K562 (cell line): ENCODE measurements around the gene SPNS1. TPM values are rescaled to one million over a fixed set of nuclear protein-coding genes. Genes with fewer than 3 reads are reported as not detected.

Experiments used
- BRD9 ChIP-seq: fragments of 450-650 bp; IDR thresholded peaks from 2 replicates; pipeline ENCODE4 v1.6.1; 2018; ENCODE audit warnings: low read depth; ENCODE audit not compliant: partially characterized antibody
- CBX2 ChIP-seq: fragments of 200-600 bp; sonication (generic); IDR thresholded peaks from one replicate; pipeline ENCODE4 v1.6.1; 2012; ENCODE audit warnings: mild to moderate bottlenecking, low read length, inconsistent platforms; ENCODE audit not compliant: insufficient read depth, poor library complexity, severe bottlenecking
- CCNT2 ChIP-seq: IDR thresholded peaks from 2 replicates; pipeline ENCODE4 v1.6.1; 2011; ENCODE audit warnings: borderline replicate concordance, low read depth, mild to moderate bottlenecking, moderate library complexity, mixed read lengths, low read length; ENCODE audit not compliant: insufficient read length; ENCODE audit errors: extremely low read depth
- CEBPB ChIP-seq: fragments of 450-650 bp; IDR thresholded peaks from 2 replicates; pipeline ENCODE4 v1.6.1; 2016; ENCODE audit warnings: missing genetic modification characterization, missing compliant biosample characterization
- DACH1 ChIP-seq: fragments of 450-650 bp; IDR thresholded peaks from 2 replicates; pipeline ENCODE4 v1.6.1; 2018; ENCODE audit not compliant: partially characterized antibody
- EP300 ChIP-seq: IDR thresholded peaks from 2 replicates; pipeline ENCODE4 v1.6.1; 2012; ENCODE audit warnings: low read length, improper control_type of control experiment
- GTF3C2 ChIP-seq: IDR thresholded peaks from 3 replicates; pipeline ENCODE4 v1.6.1; 2011; ENCODE audit warnings: borderline replicate concordance, mild to moderate bottlenecking, moderate library complexity; ENCODE audit not compliant: insufficient read length; ENCODE audit errors: extremely low read depth
- HDGF ChIP-seq: fragments of 450-650 bp; IDR thresholded peaks from 2 replicates; pipeline ENCODE4 v1.6.1; 2016
- ILF3 ChIP-seq: fragments of 450-650 bp; IDR thresholded peaks from 2 replicates; pipeline ENCODE4 v1.6.1; 2018; ENCODE audit warnings: antibody characterized with exemption, mild to moderate bottlenecking, moderate library complexity, borderline replicate concordance
- MLLT1 ChIP-seq, 2 experiments: fragments of 450-650 bp; IDR thresholded peaks; 2 replicates each; pipeline ENCODE4 v1.6.1; 2016
- MTF1 ChIP-seq: fragments of 250-450 bp; sonication (Bioruptor Pico); IDR thresholded peaks from 2 replicates; pipeline ENCODE4 v1.9.0; 2021; ENCODE audit warnings: moderate library complexity, mild to moderate bottlenecking, inconsistent platforms, borderline replicate concordance
- NCOA6 ChIP-seq: fragments of 450-650 bp; IDR thresholded peaks from 2 replicates; pipeline ENCODE4 v1.6.1; 2017; ENCODE audit warnings: mild to moderate bottlenecking
- PPARD ChIP-seq: fragments of 250-450 bp; sonication (Bioruptor Pico); IDR thresholded peaks from 2 replicates; pipeline ENCODE4 v1.8.0; 2022; ENCODE audit warnings: inconsistent platforms, mild to moderate bottlenecking, moderate library complexity
- RHOXF2B ChIP-seq: fragments of 250-450 bp; sonication (Bioruptor Pico); conservative IDR thresholded peaks from 2 replicates; pipeline ENCODE4 v1.5.1; 2021
- SPI1 ChIP-seq: IDR thresholded peaks from 2 replicates; pipeline ENCODE4 v1.6.1; 2011; ENCODE audit warnings: low read depth, low read length, control low read depth, borderline replicate concordance
- ZNF324 ChIP-seq: fragments of 250-450 bp; sonication (Bioruptor Pico); IDR thresholded peaks from 2 replicates; pipeline ENCODE4 v1.4.0; 2020; ENCODE audit warnings: mild to moderate bottlenecking
- ZNF436 ChIP-seq: fragments of 250-450, 450-650 bp; sonication (Bioruptor Pico); formaldehyde crosslinking; IDR thresholded peaks from 2 replicates; pipeline ENCODE4 v1.7.0; 2020; ENCODE audit warnings: mild to moderate bottlenecking
- ZNF449 ChIP-seq: fragments of 250-450 bp; sonication (Bioruptor Pico); IDR thresholded peaks from 2 replicates; pipeline ENCODE4 v1.8.0; 2022; ENCODE audit warnings: moderate library complexity, mild to moderate bottlenecking, inconsistent platforms
- ZNF699 ChIP-seq: fragments of 250-450 bp; sonication (Bioruptor Pico); IDR thresholded peaks from 2 replicates; pipeline ENCODE4 v1.8.0; 2021; ENCODE audit warnings: mild to moderate bottlenecking, moderate library complexity; ENCODE audit not compliant: insufficient replicate concordance
- polyA plus RNA-seq, 8 experiments: library from polyadenylated mRNA; depleted of rRNA in 4 of 8; stranded (reverse) in 5 of 8; unstranded in 3 of 8; fragments of >200 nt; fragmentation: Nextera tagmentation in 2 of 8; fragmentation: Illumina TruSeq in 1 of 8; extraction: Ambion mirVana in 2 of 8; extraction: Trizol in 1 of 8; gene quantifications; 2 replicates each; pipeline versions ENCODE4 v1.2.1 to v1.2.3, GENCODE V29; 2011 to 2014; ENCODE audit warnings: inconsistent platforms in 1 of 8, missing spikeins in 1 of 8
- total RNA-seq, 7 experiments: library from RNA; depleted of rRNA in 6 of 7; stranded (reverse); fragments of >200 nt in 6 of 7; fragmentation: Illumina TruSeq in 2 of 7; extraction: Trizol in 2 of 7; gene quantifications; 2 replicates each; pipeline versions ENCODE4 v1.2.1 to v1.2.3, GENCODE V29; 2011 to 2021; ENCODE audit warnings: low replicate concordance in 1 of 7
- TF ChIP-seq, protein P1 (sequence below): fragments of 250-450 bp; sonication (Bioruptor Pico); IDR thresholded peaks from 2 replicates; pipeline ENCODE4 v1.8.0; 2021; ENCODE audit warnings: moderate library complexity, mild to moderate bottlenecking, inconsistent platforms

SPNS1 gene
- total and polyA plus RNA-seq, 9 of the 15 experiments (the other 6 are each of a cell fraction or from before 2014, with no cell fraction given), result 0.58 to 64.9 (median 13.7) TPM

GRCh38 chr16:29009050-29009837, 34.7 kb downstream of the SPNS1 start (continued):
- TF ChIP-seq, protein P1, sequence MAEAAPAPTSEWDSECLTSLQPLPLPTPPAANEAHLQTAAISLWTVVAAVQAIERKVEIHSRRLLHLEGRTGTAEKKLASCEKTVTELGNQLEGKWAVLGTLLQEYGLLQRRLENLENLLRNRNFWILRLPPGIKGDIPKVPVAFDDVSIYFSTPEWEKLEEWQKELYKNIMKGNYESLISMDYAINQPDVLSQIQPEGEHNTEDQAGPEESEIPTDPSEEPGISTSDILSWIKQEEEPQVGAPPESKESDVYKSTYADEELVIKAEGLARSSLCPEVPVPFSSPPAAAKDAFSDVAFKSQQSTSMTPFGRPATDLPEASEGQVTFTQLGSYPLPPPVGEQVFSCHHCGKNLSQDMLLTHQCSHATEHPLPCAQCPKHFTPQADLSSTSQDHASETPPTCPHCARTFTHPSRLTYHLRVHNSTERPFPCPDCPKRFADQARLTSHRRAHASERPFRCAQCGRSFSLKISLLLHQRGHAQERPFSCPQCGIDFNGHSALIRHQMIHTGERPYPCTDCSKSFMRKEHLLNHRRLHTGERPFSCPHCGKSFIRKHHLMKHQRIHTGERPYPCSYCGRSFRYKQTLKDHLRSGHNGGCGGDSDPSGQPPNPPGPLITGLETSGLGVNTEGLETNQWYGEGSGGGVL (CRISPR knock-in tag), result no peak
- peak; percentile 71; the same call in 1 of the 2 replicates for TF ChIP-seq SPI1
- 0 out of 2 replicates have a peak, but pooled peaks have one; percentile 37 for TF ChIP-seq RHOXF2B
- TF ChIP-seq NCOA6, result no peak
- no peak for TF ChIP-seq BRD9
- no peak for TF ChIP-seq PPARD (CRISPR knock-in tag)
- peak; percentile 98 for TF ChIP-seq HDGF
- TF ChIP-seq ZNF324, result 0 out of 2 replicates have a peak, but pooled peaks have one; percentile 45
- no peak for TF ChIP-seq CEBPB
- peak; percentile 93 for TF ChIP-seq CCNT2
- no peak for TF ChIP-seq GTF3C2
- TF ChIP-seq ILF3, result no peak
- no peak for TF ChIP-seq MTF1 (CRISPR knock-in tag)
- peak; percentile 93 for TF ChIP-seq DACH1
- TF ChIP-seq EP300, result peak; percentile 95
- peak; percentile 52 to 84; a peak in 3 of 4 replicates for TF ChIP-seq MLLT1 (IDR thresholded peaks at IDR 0.05)
- TF ChIP-seq ZNF449 (CRISPR knock-in tag), result no peak; the same call in 1 of the 2 replicates
- TF ChIP-seq ZNF436 (CRISPR knock-in tag), result no peak
- no peak for TF ChIP-seq CBX2
- no peak for TF ChIP-seq ZNF699 (CRISPR knock-in tag)
